ENCODE measurements around the gene RUBCNL.

DNA sequence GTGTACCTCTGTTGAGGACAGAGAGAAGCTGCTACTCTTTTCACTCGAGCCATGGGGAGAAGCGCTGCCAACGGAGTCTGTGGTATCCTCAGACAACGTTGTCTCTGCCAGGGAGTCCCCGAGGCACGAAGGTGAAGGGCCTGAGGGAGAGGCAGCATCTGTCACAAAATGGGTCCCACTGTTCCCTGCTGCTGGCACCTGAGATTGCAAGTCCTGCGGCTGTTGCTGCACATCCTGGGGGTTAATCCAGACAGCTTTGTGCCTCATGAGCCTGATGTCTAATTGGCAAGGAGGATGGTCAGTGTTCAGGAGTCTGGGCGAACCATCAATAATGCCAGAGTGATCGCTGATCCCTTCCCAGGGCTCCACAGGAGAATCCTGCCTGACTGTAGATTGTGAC lies 15.0 kb downstream of the RUBCNL start:
- TF ChIP-seq, protein P1, sequence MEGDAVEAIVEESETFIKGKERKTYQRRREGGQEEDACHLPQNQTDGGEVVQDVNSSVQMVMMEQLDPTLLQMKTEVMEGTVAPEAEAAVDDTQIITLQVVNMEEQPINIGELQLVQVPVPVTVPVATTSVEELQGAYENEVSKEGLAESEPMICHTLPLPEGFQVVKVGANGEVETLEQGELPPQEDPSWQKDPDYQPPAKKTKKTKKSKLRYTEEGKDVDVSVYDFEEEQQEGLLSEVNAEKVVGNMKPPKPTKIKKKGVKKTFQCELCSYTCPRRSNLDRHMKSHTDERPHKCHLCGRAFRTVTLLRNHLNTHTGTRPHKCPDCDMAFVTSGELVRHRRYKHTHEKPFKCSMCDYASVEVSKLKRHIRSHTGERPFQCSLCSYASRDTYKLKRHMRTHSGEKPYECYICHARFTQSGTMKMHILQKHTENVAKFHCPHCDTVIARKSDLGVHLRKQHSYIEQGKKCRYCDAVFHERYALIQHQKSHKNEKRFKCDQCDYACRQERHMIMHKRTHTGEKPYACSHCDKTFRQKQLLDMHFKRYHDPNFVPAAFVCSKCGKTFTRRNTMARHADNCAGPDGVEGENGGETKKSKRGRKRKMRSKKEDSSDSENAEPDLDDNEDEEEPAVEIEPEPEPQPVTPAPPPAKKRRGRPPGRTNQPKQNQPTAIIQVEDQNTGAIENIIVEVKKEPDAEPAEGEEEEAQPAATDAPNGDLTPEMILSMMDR (IDR thresholded peaks at IDR 0.05) = no peak
- TF ChIP-seq POLR2A (IDR thresholded peaks at IDR 0.05) (no peak), EP300 (IDR thresholded peaks at IDR 0.05) (no peak), POLR2AphosphoS5 (IDR thresholded peaks at IDR 0.05) (no peak)

All from gastroesophageal sphincter (tissue), 3 donors.